ENCODE measurements around the gene BMPER.

DNA sequence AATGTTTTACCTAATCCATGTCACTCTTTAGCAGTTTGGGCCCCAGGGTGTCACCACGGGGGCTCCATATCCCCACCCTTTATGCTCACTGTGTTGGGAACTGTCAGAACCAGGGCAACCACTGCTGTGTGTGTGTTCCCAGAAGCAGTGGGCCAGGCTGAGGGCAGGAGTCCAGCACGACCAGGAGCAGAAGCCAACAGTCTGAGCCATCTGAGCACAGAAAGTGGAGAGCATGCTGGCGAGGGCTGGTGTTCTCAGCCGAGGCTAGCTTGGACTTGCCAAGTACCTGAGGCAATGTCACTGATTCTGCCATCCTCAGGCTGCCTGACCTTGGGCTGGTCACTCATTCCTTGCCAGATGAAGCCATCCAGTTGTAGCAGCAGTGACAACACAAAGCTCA is 285.0 kb downstream of the BMPER start:
- TF ChIP-seq GABPA (IDR thresholded peaks at IDR 0.05; ENCODE audit: borderline replicate concordance, insufficient read depth, low read length) (no peak), RAD21 (IDR thresholded peaks at IDR 0.05 in 1 of 2, conservative IDR thresholded peaks at IDR 0.05 in 1 of 2; ENCODE audit: low read depth in 2 of 2, low read length in 2 of 2) (no peak), EP300 (IDR thresholded peaks at IDR 0.05; ENCODE audit: borderline replicate concordance in 1 of 2, low read depth in 2 of 2, low read length in 2 of 2) (no peak), CHD2 (IDR thresholded peaks at IDR 0.05; ENCODE audit: low read length) (no peak), CBX8 (IDR thresholded peaks at IDR 0.05; ENCODE audit: borderline replicate concordance, low read depth, low read length) (no peak)

Data from H1 (cell line).